Measurements from ENCODE around the gene EML4. TPM values are rescaled to one million over a fixed set of nuclear protein-coding genes. Genes with fewer than 3 reads are reported as not detected.
A peak's percentile ranks its signal among the peaks of the same experiment; 100 is the strongest.

The EML4 gene
- total RNA-seq, 4 donors from 2014 or later = 3.0 to 5.0 (median 4.6) TPM

- no peak for ATAC-seq
- no peaks in the 10 kb centered on the region for H3K4me1 ChIP-seq
- no peaks in the 10 kb centered on the region for H3K27me3 ChIP-seq
- no peak overlapping the region for H3K27ac ChIP-seq
- intact Hi-C loops (cut with DNase I; ENCODE audit: low total_unique reads) (loop anchor here (5.0 kb wide), 1 partner anchor 228 kb away; no protein-coding TSS in a partner anchor), in situ Hi-C loops (cut with MboI; ENCODE audit: low sequenced_read_pairs in 4 of 4) (no loop called here)
- DNase-seq = no peak
- no peaks in the 10 kb centered on the region for H3K9me3 ChIP-seq
- no peak for TF ChIP-seq CTCF (IDR thresholded peaks at IDR 0.05 in 4 of 5, conservative IDR thresholded peaks at IDR 0.05 in 1 of 5)
- no peak for TF ChIP-seq POLR2A (IDR thresholded peaks at IDR 0.05)
- peaks cover 0 to 10% of the 10 kb centered on the region in 2 donors for H3K36me3 ChIP-seq
- no peak overlapping the region for H3K4me3 ChIP-seq
Observed at GRCh38 chr2:42324949-42325348, 155.8 kb downstream of the EML4 start.

- ATAC-seq (no peak), DNase-seq (no peak)
- H3K27me3 ChIP-seq = no peaks in the 10 kb centered on the region
- intact Hi-C loops (cut with DNase I; ENCODE audit: low total_unique reads) (loop anchor here (5.0 kb wide), 1 partner anchor 228 kb away; no protein-coding TSS in a partner anchor), in situ Hi-C loops (cut with MboI; ENCODE audit: low sequenced_read_pairs in 4 of 4) (no loop called here)
- no peaks in the 10 kb centered on the region for H3K4me1 ChIP-seq
- peaks cover 0 to 10% of the 10 kb centered on the region in 2 donors for H3K36me3 ChIP-seq
- TF ChIP-seq POLR2A (IDR thresholded peaks at IDR 0.05) (no peak), CTCF (IDR thresholded peaks at IDR 0.05 in 4 of 5, conservative IDR thresholded peaks at IDR 0.05 in 1 of 5) (no peak)
- H3K27ac ChIP-seq = no peak overlapping the region
- no peaks in the 10 kb centered on the region for H3K9me3 ChIP-seq
- H3K4me3 ChIP-seq = no peak overlapping the region
Observed at GRCh38 chr2:42325609-42326008, 156.5 kb downstream of the EML4 start.

- in situ Hi-C loops (cut with MboI; ENCODE audit: low sequenced_read_pairs in 4 of 4) (no loop called here), intact Hi-C loops (cut with DNase I; ENCODE audit: low total_unique reads) (loop anchor here (5.0 kb wide), 1 partner anchor 230 kb away; no protein-coding TSS in a partner anchor)
- DNase-seq = no peak
- H3K4me3 ChIP-seq = no peak overlapping the region
- H3K27me3 ChIP-seq = no peaks in the 10 kb centered on the region
- no peak overlapping the region for H3K27ac ChIP-seq
- H3K4me1 ChIP-seq = no peaks in the 10 kb centered on the region
- no peak for TF ChIP-seq POLR2A (IDR thresholded peaks at IDR 0.05)
- TF ChIP-seq CTCF (IDR thresholded peaks at IDR 0.05 in 4 of 5, conservative IDR thresholded peaks at IDR 0.05 in 1 of 5) = no peak
- H3K9me3 ChIP-seq = no peaks in the 10 kb centered on the region
- ATAC-seq = no peak
- peaks cover 0 to 10% of the 10 kb centered on the region in 2 donors for H3K36me3 ChIP-seq
Observed at GRCh38 chr2:42327125-42327524, 158.0 kb downstream of the EML4 start.

- Histone ChIP-seq H3K9me3 (no peaks in the 10 kb centered on the region), H3K27ac (no peak overlapping the region), H3K4me1 (no peaks in the 10 kb centered on the region), H3K4me3 (no peak overlapping the region), H3K36me3 (peaks cover 0 to 10% of the 10 kb centered on the region in 2 donors), H3K27me3 (no peaks in the 10 kb centered on the region)
- peak in 3 of 5 experiments; percentile 12 to 33 (median 17) for TF ChIP-seq CTCF (IDR thresholded peaks at IDR 0.05 in 4 of 5, conservative IDR thresholded peaks at IDR 0.05 in 1 of 5)
- TF ChIP-seq POLR2A (IDR thresholded peaks at IDR 0.05) = no peak
- in situ Hi-C loops (cut with MboI; ENCODE audit: low sequenced_read_pairs in 4 of 4) (no loop called here), intact Hi-C loops (cut with DNase I; ENCODE audit: low total_unique reads) (loop anchor here (5.0 kb wide), 1 partner anchor 231 kb away; no protein-coding TSS in a partner anchor)
- ATAC-seq (no peak), DNase-seq (no peak)
Observed at GRCh38 chr2:42328148-42328833, 159.1 kb downstream of the EML4 start.

All from gastrocnemius medialis (tissue), 4 donors.